ENCODE measurements around the gene UNC5C.

Gene UNC5C

DNA sequence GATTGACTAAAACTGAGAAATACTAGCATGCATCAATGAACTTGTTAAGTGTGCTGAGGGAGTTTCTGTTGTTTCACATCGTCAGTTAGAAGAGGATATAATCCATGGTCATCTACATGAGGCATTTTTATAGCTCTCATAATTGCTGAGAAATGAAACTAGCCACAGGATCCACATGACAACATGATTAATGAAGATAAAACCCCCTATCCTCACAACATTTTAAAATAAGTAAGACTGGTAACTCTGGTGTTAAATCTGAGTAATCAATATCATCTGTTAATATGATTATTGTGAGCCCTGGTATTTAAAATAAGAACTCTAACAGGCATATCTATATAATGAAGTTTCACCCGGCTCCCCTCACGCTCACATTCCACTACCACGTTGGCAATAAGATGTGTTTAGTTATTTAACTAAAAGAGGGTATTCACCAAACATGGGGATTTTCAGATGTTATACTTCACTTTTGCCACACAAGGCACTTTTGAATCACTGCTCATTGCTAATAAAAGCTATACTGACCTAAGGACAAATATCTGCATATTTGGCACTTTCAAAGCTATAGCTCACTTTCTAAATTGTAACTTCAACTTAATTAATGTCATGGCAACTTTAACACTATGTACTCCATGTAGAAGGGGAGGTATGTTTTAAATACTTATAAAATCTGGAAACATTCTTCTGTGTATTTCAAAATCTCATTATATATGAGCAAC lies 6.7 kb downstream of the UNC5C start:
- H3K4me3 ChIP-seq (replicated peaks in 1 of 2; ENCODE audit: low read depth in 2 of 2, low read length in 2 of 2) = peak overlapping the region in 1 of 2 donors; percentile 15
- TF ChIP-seq, protein P1, sequence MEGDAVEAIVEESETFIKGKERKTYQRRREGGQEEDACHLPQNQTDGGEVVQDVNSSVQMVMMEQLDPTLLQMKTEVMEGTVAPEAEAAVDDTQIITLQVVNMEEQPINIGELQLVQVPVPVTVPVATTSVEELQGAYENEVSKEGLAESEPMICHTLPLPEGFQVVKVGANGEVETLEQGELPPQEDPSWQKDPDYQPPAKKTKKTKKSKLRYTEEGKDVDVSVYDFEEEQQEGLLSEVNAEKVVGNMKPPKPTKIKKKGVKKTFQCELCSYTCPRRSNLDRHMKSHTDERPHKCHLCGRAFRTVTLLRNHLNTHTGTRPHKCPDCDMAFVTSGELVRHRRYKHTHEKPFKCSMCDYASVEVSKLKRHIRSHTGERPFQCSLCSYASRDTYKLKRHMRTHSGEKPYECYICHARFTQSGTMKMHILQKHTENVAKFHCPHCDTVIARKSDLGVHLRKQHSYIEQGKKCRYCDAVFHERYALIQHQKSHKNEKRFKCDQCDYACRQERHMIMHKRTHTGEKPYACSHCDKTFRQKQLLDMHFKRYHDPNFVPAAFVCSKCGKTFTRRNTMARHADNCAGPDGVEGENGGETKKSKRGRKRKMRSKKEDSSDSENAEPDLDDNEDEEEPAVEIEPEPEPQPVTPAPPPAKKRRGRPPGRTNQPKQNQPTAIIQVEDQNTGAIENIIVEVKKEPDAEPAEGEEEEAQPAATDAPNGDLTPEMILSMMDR (IDR thresholded peaks at IDR 0.05; ENCODE audit: low read depth, low read length) = no peak

DNA sequence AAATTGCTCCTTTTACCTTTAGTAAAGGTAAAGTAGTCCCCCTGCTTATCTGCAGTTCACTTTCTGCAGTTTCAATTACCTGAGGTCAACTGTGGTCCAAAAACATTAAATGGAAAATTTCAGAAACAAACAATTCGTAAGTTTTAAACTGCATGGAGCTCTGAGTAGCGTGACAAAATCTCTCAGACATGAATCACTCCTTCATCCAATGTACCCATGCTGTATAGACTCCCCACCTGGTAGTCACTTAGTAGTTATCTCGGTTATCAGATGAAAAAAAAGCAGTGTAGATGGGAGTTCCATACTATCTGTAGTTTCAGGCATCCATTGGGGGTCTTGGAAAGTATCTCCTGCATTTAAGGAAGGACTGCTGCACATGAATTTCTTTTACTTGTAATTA lies 7.7 kb downstream of the UNC5C start:
- H3K4me3 ChIP-seq (replicated peaks in 1 of 2; ENCODE audit: low read depth in 2 of 2, low read length in 2 of 2) = no peak overlapping the region
- TF ChIP-seq, protein P1 (IDR thresholded peaks at IDR 0.05; ENCODE audit: low read depth, low read length) = no peak

More for the DNA sequence above, 6.7 kb downstream of the UNC5C start:
- DNase-seq (ENCODE audit: low read depth in 2 of 2) = peak in 1 of 2 donors; percentile 60

DNA sequence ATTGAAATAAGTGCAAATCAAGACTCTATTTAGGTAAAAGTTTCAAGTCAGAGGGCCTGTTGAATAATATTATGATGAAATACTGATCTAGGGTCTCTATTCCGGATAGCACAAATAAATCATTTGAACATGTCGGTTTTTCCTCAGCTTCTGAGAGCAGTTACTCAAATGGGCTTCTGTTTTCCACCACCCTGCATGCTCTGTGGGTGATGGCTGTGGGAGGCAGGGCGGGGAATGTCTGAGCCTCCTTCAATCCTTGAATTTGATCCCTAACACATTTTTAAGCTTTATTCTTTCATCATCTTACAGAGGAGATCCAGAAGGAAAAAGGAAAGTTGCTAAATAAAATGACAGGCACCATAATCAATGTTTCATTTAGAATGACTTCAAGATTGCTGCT lies 8.5 kb downstream of the UNC5C start:
- peak; percentile 45 to 63 for DNase-seq (ENCODE audit: low read depth in 2 of 2)
- no peak overlapping the region for H3K4me3 ChIP-seq (replicated peaks in 1 of 2; ENCODE audit: low read depth in 2 of 2, low read length in 2 of 2)
- TF ChIP-seq, protein P1 (IDR thresholded peaks at IDR 0.05; ENCODE audit: low read depth, low read length) = no peak

More for the DNA sequence above, 7.7 kb downstream of the UNC5C start:
- peak in 1 of 2 donors; percentile 76 for DNase-seq (ENCODE audit: low read depth in 2 of 2)

DNA sequence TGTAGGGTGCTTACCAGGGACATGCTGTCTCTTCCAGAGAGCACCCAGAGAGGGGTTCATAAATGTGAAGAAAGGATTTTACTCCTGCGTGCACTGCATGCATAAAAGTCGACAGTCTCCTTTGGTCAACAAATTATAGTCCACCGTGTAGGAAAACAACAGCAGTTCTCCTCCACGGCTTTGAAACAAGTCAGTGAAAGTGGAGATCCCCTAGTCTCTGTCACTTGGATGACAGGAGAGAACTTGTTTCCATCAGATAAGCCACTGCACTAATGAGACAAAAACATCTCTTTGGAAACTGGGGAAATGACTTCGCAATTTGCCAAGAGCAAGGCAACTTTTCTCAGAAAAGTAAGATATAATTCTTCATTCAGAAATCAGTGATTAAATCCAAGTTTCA lies 9.7 kb downstream of the UNC5C start:
- TF ChIP-seq, protein P1 (IDR thresholded peaks at IDR 0.05; ENCODE audit: low read depth, low read length) = no peak
- peak overlapping the region in 1 of 2 donors; percentile 3 for H3K4me3 ChIP-seq (replicated peaks in 1 of 2; ENCODE audit: low read depth in 2 of 2, low read length in 2 of 2)
- peak in 1 of 2 donors; percentile 57 for DNase-seq (ENCODE audit: low read depth in 2 of 2)

DNA sequence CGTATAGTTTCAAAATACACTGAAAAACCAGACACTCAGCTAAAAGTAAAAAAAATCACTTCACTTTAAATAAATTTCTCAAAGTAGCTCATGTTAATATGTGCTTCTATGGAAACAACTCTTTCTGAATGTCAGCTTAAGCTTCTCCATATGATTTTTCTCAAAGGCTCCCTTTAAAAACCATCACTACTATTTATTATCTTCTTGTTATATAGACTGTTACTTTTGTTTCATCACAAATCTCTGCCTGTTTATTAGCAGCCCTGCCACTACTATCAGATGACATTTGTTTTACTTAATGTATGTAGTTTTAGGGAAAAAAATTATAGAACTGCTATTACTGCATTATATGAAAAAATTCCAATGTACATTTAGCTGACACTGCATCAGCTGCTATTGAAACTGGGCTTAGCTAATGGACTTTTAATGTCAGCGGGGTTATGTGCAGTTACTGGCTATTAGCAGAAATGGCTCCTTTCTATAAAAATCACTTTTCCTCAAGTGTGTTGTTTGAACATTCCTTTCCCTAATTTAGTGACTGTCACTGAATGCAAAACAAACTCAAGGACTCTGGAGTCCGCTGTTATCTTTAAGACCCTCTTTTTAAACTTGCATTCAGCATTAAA lies 10.8 kb downstream of the UNC5C start:
- H3K4me3 ChIP-seq (replicated peaks in 1 of 2; ENCODE audit: low read depth in 2 of 2, low read length in 2 of 2) = peak overlapping the region in 1 of 2 donors; percentile 13
- DNase-seq (ENCODE audit: low read depth in 2 of 2) = peak in 1 of 2 donors; percentile 52
- TF ChIP-seq, protein P1 (IDR thresholded peaks at IDR 0.05; ENCODE audit: low read depth, low read length) = no peak

DNA sequence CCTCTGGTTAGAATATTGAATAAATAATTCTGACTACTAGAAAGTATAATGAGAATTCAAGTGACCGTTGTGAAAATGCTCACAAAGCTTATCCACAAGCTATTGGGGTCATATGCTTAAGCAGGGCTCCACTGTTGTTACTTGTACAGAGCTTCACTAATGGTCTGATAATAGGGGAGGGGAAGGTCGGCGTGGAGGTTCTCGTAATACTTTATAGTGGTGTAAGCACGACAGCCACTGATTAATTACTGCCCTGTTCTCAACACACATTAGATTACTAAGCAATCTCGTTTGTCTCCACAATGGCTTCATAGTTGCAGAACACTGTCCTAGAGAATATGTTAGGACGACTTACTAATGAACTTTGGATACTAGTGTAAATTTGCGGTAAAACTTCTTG lies 11.6 kb downstream of the UNC5C start:
- H3K4me3 ChIP-seq (replicated peaks in 1 of 2; ENCODE audit: low read depth in 2 of 2, low read length in 2 of 2) = peak overlapping the region in 1 of 2 donors; percentile 13
- TF ChIP-seq, protein P1 (IDR thresholded peaks at IDR 0.05; ENCODE audit: low read depth, low read length) = no peak
- DNase-seq (ENCODE audit: low read depth in 2 of 2) = peak; percentile 32 to 54
